GM12878 (cell line): Measurements from ENCODE around the gene VCP. TPM values are rescaled to one million over a fixed set of nuclear protein-coding genes. Genes with fewer than 3 reads are reported as not detected.

Experiments
- ATAC-seq: fragments of 200-7000 bp; cut with Tn5 transposase; 3 replicates; pipeline ENCODE4 v1.9.1; 2020; ENCODE audit warnings: mild to moderate bottlenecking, moderate library complexity
- BruUV-seq: library from RNA; stranded (reverse); fragments of 400-500 nt; replicated peaks from 2 replicates; lab custom pipeline; 2021; lab: Mats Ljungman, UMichigan
- CTCF ChIA-PET: fragments of 300-600 bp; sonication (Branson Sonifier 250); formaldehyde crosslinking; extraction: SDS; loops from one replicate; lab custom pipeline; 2021; ENCODE audit warnings: inconsistent platforms; lab: Yijun Ruan, JAX
- POLR2A ChIA-PET: fragments of 350-600 bp; formaldehyde crosslinking; extraction: SDS; loops from one replicate; lab custom pipeline; 2021; ENCODE audit warnings: inconsistent platforms; lab: Charles Lee
- RAD21 ChIA-PET: fragments of 300-600 bp; sonication (Branson Sonifier 250); formaldehyde crosslinking; loops from one replicate; lab custom pipeline; 2023; ENCODE audit warnings: antibody characterized with exemption; ENCODE audit not compliant: unreplicated experiment; lab: Charles Lee
- SMC1A ChIA-PET: fragments of 300-600 bp; sonication (Branson Sonifier 250); formaldehyde crosslinking; loops from one replicate; lab custom pipeline; 2023; ENCODE audit not compliant: unreplicated experiment, uncharacterized antibody; lab: Charles Lee
- DNase-seq: peaks from one replicate; pipeline ENCODE4 v3.0.0-alpha.2; 2011; ENCODE audit warnings: low read depth, low spot score
- FAIRE-seq: peaks from 3 replicates; lab custom pipeline; 2011; peaks lifted over from hg19 to GRCh38; lab: Jason Lieb, UNC
- H2AFZ ChIP-seq: 2 replicates; pipeline ENCODE4 v1.6.0; 2011; ENCODE audit warnings: low read depth, low read length, control low read depth; ENCODE audit not compliant: control insufficient read depth
- H3K27ac ChIP-seq: 2 replicates; pipeline ENCODE4 v1.5.1; 2011; ENCODE audit warnings: control low read depth; ENCODE audit not compliant: control insufficient read depth, insufficient read depth
- H3K27me3 ChIP-seq, 2 experiments: replicated peaks in 1 of 2; 2 replicates each; pipeline versions ENCODE4 v1.6.0 to v1.6.1; 2011; ENCODE audit warnings: low read length in 1 of 2; ENCODE audit not compliant: control insufficient read depth in 2 of 2, insufficient read depth in 2 of 2
- H3K36me3 ChIP-seq, 2 experiments: 2 replicates each; pipeline ENCODE4 v1.5.1; 2011; ENCODE audit warnings: low read length in 1 of 2; ENCODE audit not compliant: control insufficient read depth in 2 of 2, insufficient read depth in 2 of 2
- H3K4me1 ChIP-seq: 2 replicates; pipeline ENCODE4 v1.6.1; 2011; ENCODE audit warnings: mild to moderate bottlenecking, low read length, moderate library complexity, mixed read lengths; ENCODE audit not compliant: control insufficient read depth, insufficient read depth
- H3K4me2 ChIP-seq: 2 replicates; pipeline ENCODE4 v1.6.0; 2011; ENCODE audit warnings: control low read depth; ENCODE audit not compliant: control insufficient read depth, insufficient read depth
- H3K4me3 ChIP-seq: fragments of 200-600 bp; sonication (generic); 2 replicates; pipeline ENCODE4 v1.5.1; 2016
- H3K79me2 ChIP-seq: 2 replicates; pipeline ENCODE4 v1.6.0; 2011; ENCODE audit warnings: low read length; ENCODE audit not compliant: control insufficient read depth, insufficient read depth
- H3K9ac ChIP-seq: 2 replicates; pipeline ENCODE4 v1.8.0; 2011; ENCODE audit warnings: low read length, control low read depth, mixed read lengths; ENCODE audit not compliant: control insufficient read depth, insufficient read depth
- H3K9me3 ChIP-seq: replicated peaks from 3 replicates; pipeline ENCODE4 v1.5.1; 2011; ENCODE audit warnings: mild to moderate bottlenecking, low read length; ENCODE audit not compliant: control insufficient read depth, insufficient read depth
- H4K20me1 ChIP-seq: 2 replicates; pipeline ENCODE4 v1.6.0; 2011; ENCODE audit not compliant: control insufficient read depth, insufficient read depth
- CBX5 ChIP-seq: sonication (generic); IDR thresholded peaks from 2 replicates; pipeline ENCODE4 v1.6.1; 2016; ENCODE audit warnings: low read depth, moderate library complexity, mild to moderate bottlenecking, inconsistent platforms
- EZH2 ChIP-seq: IDR thresholded peaks from 2 replicates; pipeline ENCODE4 v1.6.1; 2012; ENCODE audit warnings: low read depth, mild to moderate bottlenecking, control low read depth, inconsistent platforms, low read length, borderline replicate concordance; ENCODE audit not compliant: control insufficient read depth
- IRF5 ChIP-seq: fragments of 450-650 bp; IDR thresholded peaks from 2 replicates; pipeline ENCODE4 v1.6.1; 2017; ENCODE audit warnings: borderline replicate concordance
- RAD51 ChIP-seq: fragments of 450-650 bp; IDR thresholded peaks from 2 replicates; pipeline ENCODE4 v1.6.1; 2016; ENCODE audit warnings: moderate library complexity, mild to moderate bottlenecking, inconsistent platforms
- RELA ChIP-seq: fragments of 450-650 bp; IDR thresholded peaks from 2 replicates; pipeline ENCODE4 v1.8.0; 2014; ENCODE audit warnings: borderline replicate concordance; ENCODE audit not compliant: partially characterized antibody
- SREBF2 ChIP-seq: IDR thresholded peaks from 2 replicates; pipeline ENCODE4 v1.6.1; 2012; ENCODE audit warnings: mild to moderate bottlenecking, low read length
- TAF1 ChIP-seq: IDR thresholded peaks from 2 replicates; pipeline ENCODE4 v1.6.1; 2011; ENCODE audit warnings: mild to moderate bottlenecking, low read depth, low read length, borderline replicate concordance
- TCF3 ChIP-seq: IDR thresholded peaks from 2 replicates; pipeline ENCODE4 v1.6.1; 2012; ENCODE audit warnings: low read depth, mild to moderate bottlenecking, low read length, borderline replicate concordance; ENCODE audit not compliant: insufficient read depth
- ZNF687 ChIP-seq: fragments of 450-650 bp; IDR thresholded peaks from 2 replicates; pipeline ENCODE4 v1.6.1; 2017; ENCODE audit warnings: mild to moderate bottlenecking, moderate library complexity
- WGBS: methylation state at CpG from one replicate; pipeline ENCODE4 v1.1.6; 2016; ENCODE audit warnings: low lambda C conversion rate; ENCODE audit not compliant: insufficient replicate concordance, insufficient coverage; ENCODE audit errors: missing lambda C conversion rate; 5-methylcytosine and 5-hydroxymethylcytosine counted together
- in situ Hi-C: fragments of 300-500 bp; cut with MboI; formaldehyde crosslinking; loops from 9 replicates; pipeline ENCODE4 v1.14.3; 2018; ENCODE audit warnings: mixed read lengths
- intact Hi-C: fragments of 100-400 bp; cut with micrococcal nuclease; formaldehyde crosslinking; loops from one replicate; pipeline ENCODE4 v1.14.2; 2022; ENCODE audit not compliant: unreplicated experiment
- polyA plus RNA-seq, 11 experiments: library from polyadenylated mRNA; depleted of rRNA in 4 of 11; unstranded in 6 of 11; stranded (reverse) in 5 of 11; fragments of >200 nt; fragmentation: Nextera tagmentation in 4 of 11; fragmentation: Illumina TruSeq in 1 of 11; extraction: Ambion mirVana in 4 of 11; extraction: Trizol in 1 of 11; gene quantifications; 1 replicate in 1 of 11; 2 replicates in 10 of 11; pipeline versions ENCODE4 v1.2.1 to v1.2.3, GENCODE V29; 2011 to 2016; ENCODE audit warnings: inconsistent platforms in 2 of 11, missing spikeins in 2 of 11, low read depth in 1 of 11
- total RNA-seq, 4 experiments: library from RNA; depleted of rRNA in 3 of 4; stranded (reverse); fragments of >200 nt in 3 of 4; fragmentation: Illumina TruSeq in 1 of 4; extraction: Trizol in 1 of 4; gene quantifications; 2 replicates each; pipeline versions ENCODE4 v1.2.1 to v1.2.3, GENCODE V29; 2013 to 2021

Gene VCP
- total and polyA plus RNA-seq, 10 of the 15 experiments (the other 5 are each of a cell fraction or from before 2014, with no cell fraction given), result 7.4 to 327 (median 244) TPM

- in situ Hi-C loops (no loop called here), intact Hi-C loops (no loop called here)
- Histone ChIP-seq H3K36me3 (peaks cover 11 to 25% of the 10 kb centered on the region in 2 experiments), H3K79me2 (no peaks in the 10 kb centered on the region), H3K9me3 (no peaks in the 10 kb centered on the region), H4K20me1 (no peaks in the 10 kb centered on the region), H3K4me3 (no peak overlapping the region), H3K4me2 (no peak overlapping the region), H3K4me1 (no peaks in the 10 kb centered on the region), H3K9ac (no peak overlapping the region), H2AFZ (no peak overlapping the region), H3K27ac (no peak overlapping the region), H3K27me3 (no peaks in the 10 kb centered on the region)
- TF ChIP-seq EZH2, result no peak
- TF ChIP-seq RAD51, result no peak
- no peak for TF ChIP-seq SREBF2
- TF ChIP-seq RELA, result no peak
- TF ChIP-seq TAF1, result no peak
- no peak for TF ChIP-seq ZNF687
- TF ChIP-seq TCF3, result no peak
- TF ChIP-seq CBX5, result no peak
- TF ChIP-seq IRF5, result no peak
- DNase-seq (no peak), FAIRE-seq (no peak), ATAC-seq (no peak)
- 78% methylated on average over 2 of the region's 2 CpGs for WGBS
- ChIA-PET SMC1A (no interaction called here), CTCF (no interaction called here), RAD21 (no interaction called here), POLR2A (no interaction called here)
- no TSS peak for BruUV-seq
These were observed 17.0 kb upstream of the VCP start for GRCh38 chr9:35089434-35089833.
